ENCODE results near the gene AKT3.
A peak's percentile ranks its signal among the peaks of the same experiment; 100 is the strongest.
"Not testable (repeated sequence)": the region's sequence is repeated elsewhere in the genome, so short reads cannot be mapped to it uniquely, and the experiment has no call there.

The AKT3 gene

GRCh38 chr1:243792401-243792800, 57.6 kb downstream of the AKT3 start:
- Mint-ChIP-seq H3K4me3 (no peak overlapping the region), H3K27ac (no peak overlapping the region), H3K9me3 (peaks cover 10% of the 10 kb centered on the region), H3K36me3 (ENCODE audit: low read depth) (peaks cover 39% of the 10 kb centered on the region), H3K27me3 (ENCODE audit: low read depth, poor library complexity) (no peaks in the 10 kb centered on the region), H3K4me1 (peaks cover 14% of the 10 kb centered on the region)
- TF ChIP-seq CTCF (IDR thresholded peaks at IDR 0.05) = no peak
- no peak for DNase-seq

GRCh38 chr1:243791586-243792267, 58.3 kb downstream of the AKT3 start:
- no peak overlapping the region for H3K27ac Mint-ChIP-seq
- no peak for TF ChIP-seq CTCF (IDR thresholded peaks at IDR 0.05)
- no peak overlapping the region for H3K4me3 Mint-ChIP-seq
- H3K36me3 Mint-ChIP-seq (ENCODE audit: low read depth) = peaks cover 33% of the 10 kb centered on the region
- no peaks in the 10 kb centered on the region for H3K27me3 Mint-ChIP-seq (ENCODE audit: low read depth, poor library complexity)
- no peak for DNase-seq
- H3K4me1 Mint-ChIP-seq = peaks cover 19% of the 10 kb centered on the region
- H3K9me3 Mint-ChIP-seq = peaks cover 5% of the 10 kb centered on the region

- peaks cover 26% of the 10 kb centered on the region for H3K4me1 Mint-ChIP-seq
Observed at GRCh38 chr1:243790404-243790803, 59.6 kb downstream of the AKT3 start.

GRCh38 chr1:243786531-243786930, 63.5 kb downstream of the AKT3 start:
- H3K36me3 Mint-ChIP-seq (ENCODE audit: low read depth) = peaks cover 18% of the 10 kb centered on the region
- no peak for DNase-seq
- H3K4me1 Mint-ChIP-seq = peaks cover 18% of the 10 kb centered on the region
- H3K27me3 Mint-ChIP-seq (ENCODE audit: low read depth, poor library complexity) = no peaks in the 10 kb centered on the region
- H3K4me3 Mint-ChIP-seq = no peak overlapping the region
- no peaks in the 10 kb centered on the region for H3K9me3 Mint-ChIP-seq
- H3K27ac Mint-ChIP-seq = peak overlapping the region; percentile 53
- no peak for TF ChIP-seq CTCF (IDR thresholded peaks at IDR 0.05)

More at GRCh38 chr1:243790404-243790803, 59.6 kb downstream of the AKT3 start:
- Mint-ChIP-seq H3K36me3 (ENCODE audit: low read depth) (peaks cover 21% of the 10 kb centered on the region), H3K27me3 (ENCODE audit: low read depth, poor library complexity) (no peaks in the 10 kb centered on the region), H3K4me3 (no peak overlapping the region), H3K9me3 (no peaks in the 10 kb centered on the region), H3K27ac (no peak overlapping the region)
- TF ChIP-seq CTCF (IDR thresholded peaks at IDR 0.05) = no peak
- DNase-seq = no peak

GRCh38 chr1:243784506-243784905, 65.5 kb downstream of the AKT3 start:
- DNase-seq = no peak
- H3K36me3 Mint-ChIP-seq (ENCODE audit: low read depth) = peaks cover 8% of the 10 kb centered on the region
- no peaks in the 10 kb centered on the region for H3K9me3 Mint-ChIP-seq
- H3K4me3 Mint-ChIP-seq = no peak overlapping the region
- H3K4me1 Mint-ChIP-seq = peaks cover 18% of the 10 kb centered on the region
- no peak overlapping the region for H3K27ac Mint-ChIP-seq
- TF ChIP-seq CTCF (IDR thresholded peaks at IDR 0.05) = no peak
- H3K27me3 Mint-ChIP-seq (ENCODE audit: low read depth, poor library complexity) = no peaks in the 10 kb centered on the region

GRCh38 chr1:243783714-243784113, 66.3 kb downstream of the AKT3 start:
- Mint-ChIP-seq H3K36me3 (ENCODE audit: low read depth) (peaks cover 5% of the 10 kb centered on the region), H3K9me3 (no peaks in the 10 kb centered on the region), H3K4me3 (no peak overlapping the region), H3K4me1 (peaks cover 18% of the 10 kb centered on the region), H3K27ac (no peak overlapping the region), H3K27me3 (ENCODE audit: low read depth, poor library complexity) (no peaks in the 10 kb centered on the region)
- no peak for DNase-seq
- no peak for TF ChIP-seq CTCF (IDR thresholded peaks at IDR 0.05)

- H3K27ac Mint-ChIP-seq; H3K4me3 Mint-ChIP-seq; H3K27me3 Mint-ChIP-seq (ENCODE audit: low read depth, poor library complexity); DNase-seq; H3K4me1 Mint-ChIP-seq: not testable (repeated sequence)
- peaks cover 29% of the 10 kb centered on the region for H3K9me3 Mint-ChIP-seq
- H3K36me3 Mint-ChIP-seq (ENCODE audit: low read depth) = peaks cover 33% of the 10 kb centered on the region
Observed at GRCh38 chr1:243772361-243773050, 77.5 kb downstream of the AKT3 start.
